Mesenchymal stem cell (in vitro differentiated cells and primary cell): ENCODE data around the gene KAT6B.

Experiments
- DNase-seq: peaks from one replicate; pipeline ENCODE4 v3.0.0-alpha.2; 2013
- H2AFZ ChIP-seq: one replicate; pipeline ENCODE4 v1.6.1; 2013; ENCODE audit warnings: low read depth, mild to moderate bottlenecking, control low read depth, inconsistent platforms, low read length, moderate library complexity
- H2AK5ac ChIP-seq: 2 replicates; pipeline ENCODE4 v1.6.1; 2013; ENCODE audit warnings: low read length, moderate library complexity, mild to moderate bottlenecking, inconsistent platforms; ENCODE audit not compliant: severe bottlenecking
- H2BK120ac ChIP-seq: one replicate; pipeline ENCODE4 v1.6.1; 2013; ENCODE audit warnings: low read depth, mild to moderate bottlenecking, inconsistent platforms, low read length, moderate library complexity
- H2BK12ac ChIP-seq, 2 experiments: one replicate each; pipeline ENCODE4 v1.6.1; 2013; ENCODE audit warnings: inconsistent platforms in 2 of 2, low read length in 2 of 2, mild to moderate bottlenecking in 2 of 2, moderate library complexity in 2 of 2, control low read depth in 1 of 2
- H2BK15ac ChIP-seq: one replicate; pipeline ENCODE4 v1.6.1; 2013; ENCODE audit warnings: mild to moderate bottlenecking, low read depth, inconsistent platforms; ENCODE audit not compliant: poor library complexity, severe bottlenecking
- H2BK5ac ChIP-seq: 2 replicates; pipeline ENCODE4 v1.6.1; 2013; ENCODE audit warnings: low read depth, mild to moderate bottlenecking, low read length, control low read depth, inconsistent platforms; ENCODE audit not compliant: poor library complexity, severe bottlenecking
- H3K14ac ChIP-seq, 2 experiments: one replicate each; pipeline ENCODE4 v1.6.1; 2013; ENCODE audit warnings: inconsistent platforms in 2 of 2, low read length in 2 of 2, control low read depth in 1 of 2, mild to moderate bottlenecking in 1 of 2, moderate library complexity in 1 of 2
- H3K18ac ChIP-seq, 2 experiments: one replicate each; pipeline ENCODE4 v1.6.1; 2013; ENCODE audit warnings: inconsistent platforms in 2 of 2, low read length in 2 of 2, control low read depth in 1 of 2, low read depth in 1 of 2, mild to moderate bottlenecking in 1 of 2
- H3K23ac ChIP-seq, 2 experiments: one replicate each; pipeline ENCODE4 v1.6.1; 2013; ENCODE audit warnings: inconsistent platforms in 2 of 2, low read length in 2 of 2, mild to moderate bottlenecking in 2 of 2, moderate library complexity in 2 of 2, control low read depth in 1 of 2
- H3K27ac ChIP-seq: 2 replicates; pipeline ENCODE4 v1.5.1; 2013; ENCODE audit warnings: mild to moderate bottlenecking, moderate library complexity, low read length, control low read depth, inconsistent platforms; ENCODE audit not compliant: poor library complexity, severe bottlenecking
- H3K27me3 ChIP-seq, 2 experiments: 2 replicates each; pipeline versions ENCODE4 v1.6.1 to v1.7.0; 2013; ENCODE audit warnings: low read length in 2 of 2, mild to moderate bottlenecking in 2 of 2, moderate library complexity in 2 of 2, control low read depth in 1 of 2, inconsistent platforms in 1 of 2; ENCODE audit not compliant: control insufficient read depth in 1 of 2, insufficient read depth in 1 of 2
- H3K36me3 ChIP-seq, 2 experiments: 2 replicates each; pipeline versions ENCODE4 v1.6.1 to v1.7.0; 2013; ENCODE audit warnings: low read length in 2 of 2, control low read depth in 1 of 2, inconsistent platforms in 1 of 2, low read depth in 1 of 2, mild to moderate bottlenecking in 1 of 2; ENCODE audit not compliant: insufficient read depth in 2 of 2, control insufficient read depth in 1 of 2
- H3K4ac ChIP-seq, 2 experiments: one replicate each; pipeline ENCODE4 v1.6.1; 2013; ENCODE audit warnings: inconsistent platforms in 2 of 2, low read length in 2 of 2, mild to moderate bottlenecking in 2 of 2, moderate library complexity in 2 of 2, control low read depth in 1 of 2, low read depth in 1 of 2
- H3K4me1 ChIP-seq: 2 replicates; pipeline ENCODE4 v1.6.1; 2013; ENCODE audit warnings: low read depth, low read length, control low read depth; ENCODE audit not compliant: control insufficient read depth, insufficient read depth
- H3K4me2 ChIP-seq: 2 replicates; pipeline ENCODE4 v1.6.1; 2013; ENCODE audit warnings: low read length, mild to moderate bottlenecking, inconsistent platforms; ENCODE audit not compliant: poor library complexity, severe bottlenecking
- H3K4me3 ChIP-seq, 2 experiments: 2 replicates each; pipeline versions ENCODE4 v1.5.1 to v1.7.0; 2013; ENCODE audit warnings: low read length in 2 of 2, mild to moderate bottlenecking in 2 of 2, control low read depth in 1 of 2, low read depth in 1 of 2; ENCODE audit not compliant: insufficient read depth in 1 of 2
- H3K79me1 ChIP-seq: replicated peaks from 2 replicates; pipeline ENCODE4 v1.6.1; 2013; ENCODE audit warnings: mild to moderate bottlenecking, control low read depth, low read length, inconsistent platforms; ENCODE audit not compliant: poor library complexity, severe bottlenecking
- H3K9ac ChIP-seq: 2 replicates; pipeline ENCODE4 v1.7.0; 2013; ENCODE audit warnings: mild to moderate bottlenecking, low read length, moderate library complexity
- H3K9me3 ChIP-seq: 2 replicates; pipeline ENCODE4 v1.7.0; 2013; ENCODE audit warnings: mild to moderate bottlenecking, low read length; ENCODE audit not compliant: control insufficient read depth
- H4K8ac ChIP-seq: one replicate; pipeline ENCODE4 v1.6.1; 2013; ENCODE audit warnings: inconsistent platforms, mild to moderate bottlenecking, low read length, moderate library complexity
- H4K91ac ChIP-seq: one replicate; pipeline ENCODE4 v1.6.1; 2013; ENCODE audit warnings: mild to moderate bottlenecking, low read length, inconsistent platforms
- WGBS: methylation state at CpG from one replicate; pipeline ENCODE4 v1.1.7; 2013; ENCODE audit warnings: mixed read lengths; 5-methylcytosine and 5-hydroxymethylcytosine counted together

KAT6B gene

GRCh38 chr10:75072727-75073126, 246.3 kb downstream of the KAT6B start:
- Histone ChIP-seq H2BK120ac (no peak overlapping the region), H3K9ac (no peak overlapping the region), H3K14ac (peak overlapping the region in 1 of 2 experiments; percentile 39), H4K8ac (no peak overlapping the region), H3K9me3 (no peaks in the 10 kb centered on the region), H3K18ac (no peak overlapping the region), H3K36me3 (no peaks in the 10 kb centered on the region), H3K4me3 (no peak overlapping the region), H2AK5ac (no peak overlapping the region), H3K4me1 (peaks cover 3% of the 10 kb centered on the region), H2BK5ac (no peak overlapping the region), H2BK12ac (no peak overlapping the region), H3K27me3 (peaks cover 0 to 5% of the 10 kb centered on the region in 2 experiments), H3K79me1 (no peaks in the 10 kb centered on the region), H2AFZ (no peak overlapping the region), H3K4me2 (no peak overlapping the region), H3K27ac (no peak overlapping the region), H2BK15ac (peak overlapping the region; percentile 49), H3K23ac (no peak overlapping the region), H3K4ac (no peak overlapping the region), H4K91ac (no peak overlapping the region)
- 96% methylated on average over 14 of the region's 14 CpGs for WGBS
- no peak for DNase-seq

GRCh38 chr10:75073442-75073841, 247.0 kb downstream of the KAT6B start:
- Histone ChIP-seq H3K79me1 (no peaks in the 10 kb centered on the region), H3K4me1 (peaks cover 3% of the 10 kb centered on the region), H2BK12ac (no peak overlapping the region), H3K14ac (no peak overlapping the region), H3K9ac (no peak overlapping the region), H4K8ac (no peak overlapping the region), H3K23ac (no peak overlapping the region), H3K36me3 (no peaks in the 10 kb centered on the region), H2AK5ac (no peak overlapping the region), H2BK15ac (no peak overlapping the region), H3K9me3 (no peaks in the 10 kb centered on the region), H3K27me3 (peaks cover 0 to 5% of the 10 kb centered on the region in 2 experiments), H2AFZ (no peak overlapping the region), H3K4ac (no peak overlapping the region), H3K27ac (no peak overlapping the region), H3K18ac (no peak overlapping the region), H3K4me2 (no peak overlapping the region), H4K91ac (no peak overlapping the region), H2BK120ac (no peak overlapping the region), H3K4me3 (no peak overlapping the region), H2BK5ac (no peak overlapping the region)
- no peak for DNase-seq
- 96% methylated on average over 17 of the region's 17 CpGs for WGBS

- 86% methylated on average over 1 of the region's 2 CpGs for WGBS
- no peak overlapping the region for H2BK5ac ChIP-seq
These were observed 248.5 kb downstream of the KAT6B start for GRCh38 chr10:75074711-75075445.

GRCh38 chr10:75076348-75076747, 249.9 kb downstream of the KAT6B start:
- no peak overlapping the region for H4K91ac ChIP-seq
- 72% methylated on average over 6 of the region's 6 CpGs for WGBS
- no peaks in the 10 kb centered on the region for H3K79me1 ChIP-seq
- H2BK5ac ChIP-seq: no peak overlapping the region
- no peak overlapping the region for H2BK15ac ChIP-seq
- no peak overlapping the region for H3K9ac ChIP-seq
- no peaks in the 10 kb centered on the region for H3K36me3 ChIP-seq
- no peak overlapping the region for H3K18ac ChIP-seq
- no peak overlapping the region for H3K4me3 ChIP-seq
- no peak overlapping the region for H2AFZ ChIP-seq
- H3K14ac ChIP-seq: no peak overlapping the region
- peaks cover 0 to 10% of the 10 kb centered on the region in 2 experiments for H3K27me3 ChIP-seq
- no peak overlapping the region for H2BK120ac ChIP-seq
- no peak overlapping the region for H2BK12ac ChIP-seq
- no peak overlapping the region for H2AK5ac ChIP-seq
- no peak overlapping the region for H3K23ac ChIP-seq
- no peak for DNase-seq
- H3K4me2 ChIP-seq: no peak overlapping the region
- no peak overlapping the region for H3K27ac ChIP-seq
- H3K4ac ChIP-seq: no peak overlapping the region
- peaks cover 3% of the 10 kb centered on the region for H3K9me3 ChIP-seq
- H3K4me1 ChIP-seq: peaks cover under 1% of the 10 kb centered on the region
- H4K8ac ChIP-seq: no peak overlapping the region

More at GRCh38 chr10:75074711-75075445, 248.5 kb downstream of the KAT6B start:
- Histone ChIP-seq H4K91ac (no peak overlapping the region), H3K27me3 (peaks cover 0 to 7% of the 10 kb centered on the region in 2 experiments), H3K4me2 (no peak overlapping the region), H2BK15ac (no peak overlapping the region), H2AK5ac (no peak overlapping the region), H3K27ac (no peak overlapping the region), H2BK120ac (no peak overlapping the region), H3K4me3 (no peak overlapping the region), H3K9ac (no peak overlapping the region), H3K4ac (no peak overlapping the region), H3K4me1 (peaks cover 3% of the 10 kb centered on the region), H4K8ac (no peak overlapping the region), H2AFZ (no peak overlapping the region), H3K9me3 (no peaks in the 10 kb centered on the region), H3K23ac (no peak overlapping the region), H3K36me3 (no peaks in the 10 kb centered on the region), H2BK12ac (no peak overlapping the region), H3K79me1 (no peaks in the 10 kb centered on the region), H3K18ac (no peak overlapping the region), H3K14ac (no peak overlapping the region)
- DNase-seq: no peak
